GM18951 (cell line): ENCODE results near the gene SLC2A1.
"Not testable (repeated sequence)": the region's sequence is repeated elsewhere in the genome, so short reads cannot be mapped to it uniquely, and the experiment has no call there.

ENCODE experiments used
- POLR2A ChIP-seq: IDR thresholded peaks from 4 replicates; pipeline ENCODE4 v1.6.1; 2011; ENCODE audit warnings: mild to moderate bottlenecking; ENCODE audit not compliant: insufficient read length, insufficient read depth; ENCODE audit errors: extremely low read depth
- in situ Hi-C: fragments of 300-500 bp; cut with MboI; formaldehyde crosslinking; loops from one replicate; pipeline ENCODE4 v1.12.0; 2022; ENCODE audit warnings: low sequenced_read_pairs, mixed read lengths, inconsistent platforms; ENCODE audit not compliant: unreplicated experiment

The SLC2A1 gene

GRCh38 chr1:42922687-42923366, 35.8 kb downstream of the SLC2A1 start:
- in situ Hi-C loops = no loop called here
- no peak for TF ChIP-seq POLR2A

GRCh38 chr1:42921769-42922168, 36.9 kb downstream of the SLC2A1 start:
- in situ Hi-C loops = no loop called here

DNA sequence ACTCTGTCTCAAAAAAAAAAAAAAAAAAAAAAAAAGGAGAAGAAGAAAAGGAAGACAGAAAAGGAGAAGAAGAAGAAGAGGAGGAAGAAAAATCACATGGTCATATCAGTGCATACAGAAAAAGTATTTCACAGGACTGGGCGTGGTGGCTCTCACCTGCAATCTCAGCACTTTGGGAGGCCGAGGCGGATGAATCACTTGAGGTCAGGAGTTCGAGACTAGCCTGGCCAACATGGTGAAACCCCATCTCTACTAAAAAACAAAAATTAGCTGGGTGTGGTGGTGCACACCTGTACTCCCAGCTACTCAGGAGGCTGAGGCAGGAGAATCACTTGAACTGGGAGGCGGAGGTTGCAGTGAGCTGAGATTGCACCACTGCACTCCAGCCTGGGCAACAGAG, 39.0 kb downstream of the SLC2A1 start:
- in situ Hi-C loops = loop anchor here (10.0 kb wide), 1 partner anchor 135 kb away; the partner anchor contains the start of gene TMEM269

More at GRCh38 chr1:42921769-42922168, 36.9 kb downstream of the SLC2A1 start:
- no peak for TF ChIP-seq POLR2A

GRCh38 chr1:42917241-42917495, 41.5 kb downstream of the SLC2A1 start:
- in situ Hi-C loops = loop anchor here (10.0 kb wide), 1 partner anchor 132 kb away; the partner anchor contains the start of gene TMEM269
- no peak for TF ChIP-seq POLR2A

- in situ Hi-C loops = loop anchor here (10.0 kb wide), 1 partner anchor 131 kb away; the partner anchor contains the start of gene TMEM269
- no peak for TF ChIP-seq POLR2A
Measured at GRCh38 chr1:42915456-42915855, 43.2 kb downstream of the SLC2A1 start.

- in situ Hi-C loops = loop anchor here (5.0 to 10.0 kb wide), 2 partner anchors 129 to 163 kb away; partner anchors contain the start of gene TMEM269
- TF ChIP-seq POLR2A = no peak
Measured at GRCh38 chr1:42914092-42914627, 44.5 kb downstream of the SLC2A1 start.

DNA sequence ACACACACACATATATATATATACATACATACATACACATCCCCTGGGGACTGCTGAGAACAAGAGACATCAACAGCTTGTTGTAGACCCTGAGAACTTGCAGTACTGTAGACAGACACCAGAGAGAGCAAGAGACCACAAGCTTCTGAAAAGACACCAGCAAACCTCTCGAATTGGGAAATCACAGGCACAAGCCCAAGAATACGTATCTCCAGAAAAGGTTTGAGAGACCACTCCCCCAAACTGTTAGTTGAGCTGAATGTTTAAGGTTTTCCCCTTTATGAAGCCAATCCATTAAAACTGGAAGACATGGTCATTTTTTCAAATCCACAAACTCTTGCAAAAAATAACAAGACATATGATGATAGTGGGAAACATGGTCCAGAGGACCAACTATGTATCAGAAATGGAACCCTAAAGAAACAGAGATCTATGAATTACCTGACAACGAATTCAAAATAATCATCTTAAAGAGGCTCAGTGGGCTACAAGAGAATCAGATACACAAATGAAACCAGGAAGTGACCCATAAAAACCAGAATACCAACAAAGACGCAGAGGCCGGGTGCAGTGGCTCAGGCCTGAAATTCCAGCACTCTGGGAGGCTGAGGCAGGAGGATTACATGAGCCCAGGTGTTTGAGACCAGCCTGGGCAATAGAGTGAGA, 45.1 kb downstream of the SLC2A1 start:
- in situ Hi-C loops = loop anchor here (5.0 to 10.0 kb wide), 2 partner anchors 129 to 164 kb away; partner anchors contain the start of gene TMEM269
- no peak for TF ChIP-seq POLR2A

DNA sequence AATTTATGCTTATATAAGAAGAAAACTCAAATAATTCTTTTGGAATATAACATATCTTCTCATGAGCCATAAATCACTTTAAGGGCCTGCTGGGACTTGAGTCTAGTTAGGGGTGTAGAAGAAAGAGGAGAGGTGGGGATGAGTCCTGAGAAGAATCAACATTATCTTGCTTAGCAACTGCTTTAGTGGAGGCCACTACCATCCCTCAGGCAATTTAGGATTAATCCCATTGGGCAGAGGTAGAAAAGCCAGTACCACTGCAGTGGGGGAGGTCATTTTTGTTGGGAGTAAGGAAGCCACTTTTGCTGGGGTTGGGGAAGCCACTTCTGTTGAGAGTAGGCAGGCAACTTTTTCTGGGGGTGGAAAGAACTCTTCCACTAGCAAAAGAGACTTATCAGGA, 47.7 kb downstream of the SLC2A1 start:
- in situ Hi-C loops = loop anchor here (5.0 to 10.0 kb wide), 2 partner anchors 126 to 166 kb away; partner anchors contain the start of gene TMEM269
- TF ChIP-seq POLR2A = no peak

GRCh38 chr1:42908046-42908445, 50.6 kb downstream of the SLC2A1 start:
- in situ Hi-C loops = no loop called here
- no peak for TF ChIP-seq POLR2A

DNA sequence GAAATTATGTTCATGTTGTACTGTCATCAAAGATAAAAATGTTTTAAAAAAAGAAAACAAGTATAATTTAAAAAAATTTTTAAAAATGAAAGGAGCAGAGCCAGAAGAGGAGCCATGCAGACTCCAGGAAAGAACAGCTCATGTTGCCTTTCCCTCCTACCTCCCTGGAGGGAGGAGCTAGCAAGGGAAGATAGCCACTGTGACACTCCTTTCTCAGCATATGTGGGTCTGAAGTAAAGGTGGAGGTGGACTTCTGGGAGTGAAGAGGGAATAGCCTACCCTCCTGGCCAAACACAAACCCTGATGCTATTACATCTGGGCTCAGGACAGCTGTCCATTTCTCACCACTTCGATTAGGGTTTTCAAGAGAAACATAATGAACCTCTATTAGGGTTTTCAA, 54.2 kb downstream of the SLC2A1 start:
- no peak for TF ChIP-seq POLR2A
- in situ Hi-C loops = no loop called here

DNA sequence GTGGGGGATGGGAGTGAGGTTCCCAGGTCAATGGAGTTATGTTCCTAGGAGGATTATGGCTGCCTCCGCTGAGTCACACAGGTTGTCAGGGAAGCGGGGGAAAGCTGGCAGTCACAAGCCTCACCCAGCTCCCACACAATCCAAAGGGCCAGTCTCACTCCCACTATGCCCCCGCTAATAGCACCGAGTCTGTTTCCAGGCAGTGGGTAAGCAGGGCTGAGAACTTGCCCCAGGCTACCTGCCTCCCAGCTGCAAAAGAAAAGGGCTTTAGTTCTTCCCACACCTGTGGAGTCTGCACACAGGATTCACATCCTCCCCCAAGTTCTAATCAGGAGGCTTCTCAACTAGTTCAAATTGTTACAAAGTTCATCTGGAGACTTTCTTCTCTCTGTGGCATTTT, 58.7 kb downstream of the SLC2A1 start:
- in situ Hi-C loops = not testable (repeated sequence)

- no peak for TF ChIP-seq POLR2A
- in situ Hi-C loops = no loop called here
Measured at GRCh38 chr1:42891465-42892138, 67.1 kb downstream of the SLC2A1 start.

DNA sequence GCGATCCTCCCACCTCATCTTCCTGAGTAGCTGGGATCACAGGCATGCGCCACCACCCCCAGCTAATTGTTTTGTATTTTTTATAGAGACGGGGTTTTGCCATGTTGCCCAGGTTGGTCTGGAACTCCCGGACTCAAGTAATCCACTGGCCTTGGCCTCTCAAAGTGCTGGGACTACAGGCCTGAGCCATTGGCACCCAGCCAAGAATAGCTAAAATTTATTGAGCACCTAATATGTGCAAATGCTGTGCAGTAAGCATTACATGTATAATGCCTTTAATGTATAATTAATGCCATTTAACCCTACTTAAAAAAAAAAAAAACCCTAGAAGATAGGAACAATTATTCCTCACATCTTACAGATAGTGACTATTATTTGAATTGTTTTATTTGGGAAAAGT, 69.4 kb downstream of the SLC2A1 start:
- in situ Hi-C loops = no loop called here
- no peak for TF ChIP-seq POLR2A
